Measurements from ENCODE around the gene SPDYE8.
"Not testable (repeated sequence)": the region's sequence is repeated elsewhere in the genome, so short reads cannot be mapped to it uniquely, and the experiment has no call there.

SPDYE8 gene

GRCh38 chr7:72971505-72971904 is 58.1 kb downstream of the SPDYE8 start:
- not testable (repeated sequence) for DNase-seq; H3K27ac Mint-ChIP-seq; H3K36me3 Mint-ChIP-seq (ENCODE audit: low read depth); H3K4me3 Mint-ChIP-seq; H3K4me1 Mint-ChIP-seq; H3K27me3 Mint-ChIP-seq (ENCODE audit: low read depth, poor library complexity); H3K9me3 Mint-ChIP-seq
